ENCODE measurements around the gene GPC5.

DNA sequence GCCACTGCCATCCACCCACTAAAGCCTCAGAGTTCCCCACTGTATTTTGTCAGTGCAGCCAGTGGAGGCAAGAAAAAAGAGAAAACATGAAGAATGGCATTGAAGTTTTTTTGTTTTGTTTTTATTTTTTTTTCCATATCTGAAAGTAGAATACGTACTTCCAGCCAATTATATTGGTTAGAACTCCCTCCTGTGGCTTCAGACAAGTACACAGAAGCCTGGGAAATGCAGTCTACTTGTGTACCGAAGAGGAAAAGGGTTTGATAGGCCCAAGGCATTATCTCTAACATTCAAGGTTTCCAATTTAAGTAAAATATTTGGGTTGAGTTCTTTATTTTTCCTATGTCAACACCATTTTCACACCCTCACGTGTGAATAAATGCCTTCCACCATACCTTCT is 1131.9 kb downstream of the GPC5 start:
- TF ChIP-seq, protein P1, sequence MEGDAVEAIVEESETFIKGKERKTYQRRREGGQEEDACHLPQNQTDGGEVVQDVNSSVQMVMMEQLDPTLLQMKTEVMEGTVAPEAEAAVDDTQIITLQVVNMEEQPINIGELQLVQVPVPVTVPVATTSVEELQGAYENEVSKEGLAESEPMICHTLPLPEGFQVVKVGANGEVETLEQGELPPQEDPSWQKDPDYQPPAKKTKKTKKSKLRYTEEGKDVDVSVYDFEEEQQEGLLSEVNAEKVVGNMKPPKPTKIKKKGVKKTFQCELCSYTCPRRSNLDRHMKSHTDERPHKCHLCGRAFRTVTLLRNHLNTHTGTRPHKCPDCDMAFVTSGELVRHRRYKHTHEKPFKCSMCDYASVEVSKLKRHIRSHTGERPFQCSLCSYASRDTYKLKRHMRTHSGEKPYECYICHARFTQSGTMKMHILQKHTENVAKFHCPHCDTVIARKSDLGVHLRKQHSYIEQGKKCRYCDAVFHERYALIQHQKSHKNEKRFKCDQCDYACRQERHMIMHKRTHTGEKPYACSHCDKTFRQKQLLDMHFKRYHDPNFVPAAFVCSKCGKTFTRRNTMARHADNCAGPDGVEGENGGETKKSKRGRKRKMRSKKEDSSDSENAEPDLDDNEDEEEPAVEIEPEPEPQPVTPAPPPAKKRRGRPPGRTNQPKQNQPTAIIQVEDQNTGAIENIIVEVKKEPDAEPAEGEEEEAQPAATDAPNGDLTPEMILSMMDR (IDR thresholded peaks at IDR 0.05): no peak
- TF ChIP-seq POLR2A (IDR thresholded peaks at IDR 0.05): no peak

Data from testis (tissue), 2 donors.